ENCODE measurements around the gene G2E3.
A peak's percentile ranks its signal among the peaks of the same experiment; 100 is the strongest.
"Not testable (repeated sequence)": the region's sequence is repeated elsewhere in the genome, so short reads cannot be mapped to it uniquely, and the experiment has no call there.

Gene G2E3

GRCh38 chr14:30525833-30526232 is 33.1 kb upstream of the G2E3 start:
- peak; percentile 51 for DNase-seq (ENCODE audit: low read depth)
- no peak overlapping the region for H3K4me3 ChIP-seq (ENCODE audit: low read length)
- no peak for TF ChIP-seq CTCF (conservative IDR thresholded peaks at IDR 0.05; ENCODE audit: low read length)

GRCh38 chr14:30527196-30527595 is 31.8 kb upstream of the G2E3 start:
- no peak for TF ChIP-seq CTCF (conservative IDR thresholded peaks at IDR 0.05; ENCODE audit: low read length)
- no peak for DNase-seq (ENCODE audit: low read depth)
- H3K4me3 ChIP-seq (ENCODE audit: low read length), result no peak overlapping the region

GRCh38 chr14:30528119-30528518 is 30.8 kb upstream of the G2E3 start:
- no peak for DNase-seq (ENCODE audit: low read depth)
- no peak overlapping the region for H3K4me3 ChIP-seq (ENCODE audit: low read length)
- no peak for TF ChIP-seq CTCF (conservative IDR thresholded peaks at IDR 0.05; ENCODE audit: low read length)

GRCh38 chr14:30528778-30529642 is 29.9 kb upstream of the G2E3 start:
- DNase-seq (ENCODE audit: low read depth), result no peak
- H3K4me3 ChIP-seq (ENCODE audit: low read length), result no peak overlapping the region
- TF ChIP-seq CTCF (conservative IDR thresholded peaks at IDR 0.05; ENCODE audit: low read length), result no peak

GRCh38 chr14:30532264-30532663 is 26.7 kb upstream of the G2E3 start:
- TF ChIP-seq CTCF (conservative IDR thresholded peaks at IDR 0.05; ENCODE audit: low read length), result no peak
- no peak for DNase-seq (ENCODE audit: low read depth)

GRCh38 chr14:30533126-30533525 is 25.8 kb upstream of the G2E3 start:
- no peak for DNase-seq (ENCODE audit: low read depth)
- TF ChIP-seq CTCF (conservative IDR thresholded peaks at IDR 0.05; ENCODE audit: low read length), result no peak
- H3K4me3 ChIP-seq (ENCODE audit: low read length), result no peak overlapping the region

More at GRCh38 chr14:30532264-30532663, 26.7 kb upstream of the G2E3 start:
- no peak overlapping the region for H3K4me3 ChIP-seq (ENCODE audit: low read length)

- TF ChIP-seq CTCF (conservative IDR thresholded peaks at IDR 0.05; ENCODE audit: low read length), result no peak
- H3K4me3 ChIP-seq (ENCODE audit: low read length), result no peak overlapping the region
- no peak for DNase-seq (ENCODE audit: low read depth)
Observed at GRCh38 chr14:30541318-30541717, 17.6 kb upstream of the G2E3 start.

GRCh38 chr14:30546735-30547134 is 12.2 kb upstream of the G2E3 start:
- not testable (repeated sequence) for H3K4me3 ChIP-seq (ENCODE audit: low read length); DNase-seq (ENCODE audit: low read depth)

Measured in AG10803 (cell line).